ENCODE data around the gene SIGLEC12. TPM values are rescaled to one million over a fixed set of nuclear protein-coding genes. Genes with fewer than 3 reads are reported as not detected.

Gene SIGLEC12
- total and polyA plus RNA-seq, 2 donors (not counting 1 experiment from before 2014, with no cell fraction given): 0.24 TPM; not detected in 1

DNA sequence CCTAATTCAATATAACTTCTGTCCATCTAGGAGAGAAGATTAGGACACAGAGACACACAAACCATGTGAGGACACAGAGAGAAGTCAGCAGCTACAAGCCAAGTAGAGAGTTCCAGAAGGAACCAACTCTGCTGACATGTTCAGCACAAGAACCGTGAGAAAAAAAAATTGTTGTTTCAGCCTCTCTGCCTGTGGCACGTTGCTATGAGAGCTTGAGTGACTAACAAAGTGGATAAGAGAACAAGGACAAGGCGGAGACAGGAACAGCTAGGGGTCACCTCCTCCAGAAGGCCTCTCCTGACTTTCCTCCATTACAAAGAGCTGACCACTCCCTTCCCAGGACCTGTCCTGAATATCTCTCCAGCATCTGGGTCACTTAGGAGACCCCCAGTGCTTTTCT is 5.6 kb upstream of the SIGLEC12 start:
- intact Hi-C loops (cut with micrococcal nuclease): no loop called here
- Histone ChIP-seq H4K20me1 (ENCODE audit: control insufficient read depth, insufficient read depth, low read length, poor library complexity, severe bottlenecking) (no peaks in the 10 kb centered on the region), H3K9me3 (ENCODE audit: control extremely low read depth in 1 of 3, control insufficient read depth in 2 of 3, insufficient read depth in 1 of 3, low read length in 2 of 3) (peaks cover 0 to 6% (median 0%) of the 10 kb centered on the region in 3 donors), H3K27ac (ENCODE audit: low read length in 2 of 2) (no peak overlapping the region), H3K4me1 (ENCODE audit: control insufficient read depth in 2 of 2, insufficient read depth in 2 of 2, low read length in 2 of 2) (no peaks in the 10 kb centered on the region), H2AFZ (ENCODE audit: insufficient read depth, low read depth, low read length, poor library complexity, severe bottlenecking) (no peak overlapping the region), H3K27me3 (replicated peaks in 1 of 4; ENCODE audit: control extremely low read depth in 1 of 4, control insufficient read depth in 3 of 4, insufficient read depth in 4 of 4, low read length in 3 of 4) (no peaks in the 10 kb centered on the region), H3K4me2 (replicated peaks; ENCODE audit: low read depth, low read length, poor library complexity, severe bottlenecking) (no peak overlapping the region), H3K9ac (ENCODE audit: low read length) (no peak overlapping the region), H3K4me3 (ENCODE audit: control extremely low read depth in 1 of 5, extremely low read depth in 1 of 5, insufficient read depth in 1 of 5, low read depth in 2 of 5, low read length in 4 of 5) (no peak overlapping the region), H3K36me3 (replicated peaks in 1 of 2; ENCODE audit: control extremely low read depth in 1 of 2, control insufficient read depth in 1 of 2, extremely low read depth in 1 of 2, insufficient read depth in 2 of 2, low read length in 1 of 2) (no peaks in the 10 kb centered on the region), H3K79me2 (ENCODE audit: control insufficient read depth, insufficient read depth, low read length) (no peaks in the 10 kb centered on the region)
- DNase-seq (no peak), ATAC-seq (ENCODE audit: low read depth) (no peak)
- TF ChIP-seq EZH2 (IDR thresholded peaks at IDR 0.05; ENCODE audit: borderline replicate concordance, insufficient read depth, low read depth, low read length, poor library complexity, severe bottlenecking): no peak
- TF ChIP-seq, protein P1, sequence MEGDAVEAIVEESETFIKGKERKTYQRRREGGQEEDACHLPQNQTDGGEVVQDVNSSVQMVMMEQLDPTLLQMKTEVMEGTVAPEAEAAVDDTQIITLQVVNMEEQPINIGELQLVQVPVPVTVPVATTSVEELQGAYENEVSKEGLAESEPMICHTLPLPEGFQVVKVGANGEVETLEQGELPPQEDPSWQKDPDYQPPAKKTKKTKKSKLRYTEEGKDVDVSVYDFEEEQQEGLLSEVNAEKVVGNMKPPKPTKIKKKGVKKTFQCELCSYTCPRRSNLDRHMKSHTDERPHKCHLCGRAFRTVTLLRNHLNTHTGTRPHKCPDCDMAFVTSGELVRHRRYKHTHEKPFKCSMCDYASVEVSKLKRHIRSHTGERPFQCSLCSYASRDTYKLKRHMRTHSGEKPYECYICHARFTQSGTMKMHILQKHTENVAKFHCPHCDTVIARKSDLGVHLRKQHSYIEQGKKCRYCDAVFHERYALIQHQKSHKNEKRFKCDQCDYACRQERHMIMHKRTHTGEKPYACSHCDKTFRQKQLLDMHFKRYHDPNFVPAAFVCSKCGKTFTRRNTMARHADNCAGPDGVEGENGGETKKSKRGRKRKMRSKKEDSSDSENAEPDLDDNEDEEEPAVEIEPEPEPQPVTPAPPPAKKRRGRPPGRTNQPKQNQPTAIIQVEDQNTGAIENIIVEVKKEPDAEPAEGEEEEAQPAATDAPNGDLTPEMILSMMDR (IDR thresholded peaks at IDR 0.05): no peak
- Mint-ChIP-seq H3K27me3 (peaks cover 5% of the 10 kb centered on the region), H3K9me3 (ENCODE audit: insufficient read depth) (no peaks in the 10 kb centered on the region), H3K27ac (no peak overlapping the region), H3K4me1 (peaks cover 4% of the 10 kb centered on the region), H3K4me3 (no peak overlapping the region)
- ChIA-PET CTCF (interaction anchor here (0.6 to 2.6 kb wide), 5 partner anchors 8 to 151 kb away, joined by 3 to 12 read pairs (median 7); no protein-coding TSS in a partner anchor), POLR2A (interaction anchor here (0.6 kb wide), 2 partner anchors 87 to 171 kb away, joined by 4 to 8 read pairs; no protein-coding TSS in a partner anchor)
- 68% methylated on average over 3 of the region's 3 CpGs for WGBS (ENCODE audit: insufficient coverage)

DNA sequence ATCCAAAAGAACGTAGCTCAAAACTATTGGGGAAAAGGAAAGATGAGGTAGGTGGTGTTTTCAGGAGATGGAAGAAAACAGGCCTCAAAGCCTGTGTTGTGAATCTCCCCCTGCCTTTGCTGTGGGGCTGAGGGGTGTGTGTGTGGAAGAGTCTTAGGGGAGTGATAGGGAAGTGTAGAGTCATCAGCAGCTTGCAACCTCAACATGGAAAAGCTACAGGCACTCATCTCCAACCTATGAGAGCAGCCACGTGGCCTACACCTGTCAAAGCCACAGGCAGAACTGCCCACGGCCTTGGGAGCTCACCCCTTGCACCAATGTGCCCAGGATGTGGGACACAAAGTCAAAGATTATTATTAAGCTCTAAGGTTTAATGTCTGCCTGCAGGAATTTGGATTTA is 4.3 kb upstream of the SIGLEC12 start:
- ChIA-PET POLR2A (no interaction called here), CTCF (interaction anchor here (1.9 to 2.6 kb wide), 3 partner anchors 9 to 151 kb away, joined by 6 to 12 read pairs (median 12); no protein-coding TSS in a partner anchor)
- Histone ChIP-seq H3K9me3 (ENCODE audit: control extremely low read depth in 1 of 3, control insufficient read depth in 2 of 3, insufficient read depth in 1 of 3, low read length in 2 of 3) (peaks cover 0 to 6% (median 0%) of the 10 kb centered on the region in 3 donors), H3K4me3 (ENCODE audit: control extremely low read depth in 1 of 5, extremely low read depth in 1 of 5, insufficient read depth in 1 of 5, low read depth in 2 of 5, low read length in 4 of 5) (no peak overlapping the region), H3K27ac (ENCODE audit: low read length in 2 of 2) (no peak overlapping the region), H4K20me1 (ENCODE audit: control insufficient read depth, insufficient read depth, low read length, poor library complexity, severe bottlenecking) (no peaks in the 10 kb centered on the region), H3K4me1 (ENCODE audit: control insufficient read depth in 2 of 2, insufficient read depth in 2 of 2, low read length in 2 of 2) (peaks cover 9 to 12% of the 10 kb centered on the region in 2 donors), H3K27me3 (replicated peaks in 1 of 4; ENCODE audit: control extremely low read depth in 1 of 4, control insufficient read depth in 3 of 4, insufficient read depth in 4 of 4, low read length in 3 of 4) (no peaks in the 10 kb centered on the region), H3K9ac (ENCODE audit: low read length) (no peak overlapping the region), H2AFZ (ENCODE audit: insufficient read depth, low read depth, low read length, poor library complexity, severe bottlenecking) (no peak overlapping the region), H3K36me3 (replicated peaks in 1 of 2; ENCODE audit: control extremely low read depth in 1 of 2, control insufficient read depth in 1 of 2, extremely low read depth in 1 of 2, insufficient read depth in 2 of 2, low read length in 1 of 2) (no peaks in the 10 kb centered on the region), H3K79me2 (ENCODE audit: control insufficient read depth, insufficient read depth, low read length) (no peaks in the 10 kb centered on the region), H3K4me2 (replicated peaks; ENCODE audit: low read depth, low read length, poor library complexity, severe bottlenecking) (no peak overlapping the region)
- ATAC-seq (ENCODE audit: low read depth): no peak
- H3K27me3 Mint-ChIP-seq: peaks cover 3% of the 10 kb centered on the region
- peaks cover 15% of the 10 kb centered on the region for H3K4me1 Mint-ChIP-seq
- TF ChIP-seq EZH2 (IDR thresholded peaks at IDR 0.05; ENCODE audit: borderline replicate concordance, insufficient read depth, low read depth, low read length, poor library complexity, severe bottlenecking): no peak
- TF ChIP-seq, protein P1 (IDR thresholded peaks at IDR 0.05): no peak
- no peaks in the 10 kb centered on the region for H3K9me3 Mint-ChIP-seq (ENCODE audit: insufficient read depth)
- H3K27ac Mint-ChIP-seq: no peak overlapping the region
- no peak for DNase-seq
- H3K4me3 Mint-ChIP-seq: no peak overlapping the region
- 33% methylated on average over 1 of the region's 3 CpGs for WGBS (ENCODE audit: insufficient coverage)
- intact Hi-C loops (cut with micrococcal nuclease): no loop called here
